GM23338 (cell line): ENCODE measurements around the gene FMN2. TPM values are rescaled to one million over a fixed set of nuclear protein-coding genes. Genes with fewer than 3 reads are reported as not detected.

Experiments
- ATAC-seq: fragments of 200-7000 bp; cut with Tn5 transposase; 3 replicates; pipeline ENCODE4 v1.9.1; 2020
- DNase-seq: peaks from one replicate; pipeline ENCODE4 v3.0.0-alpha.2; 2015; ENCODE audit warnings: low spot score
- H2AFZ ChIP-seq: fragments of 200-600 bp; sonication (generic); 2 replicates; pipeline ENCODE4 v1.8.0; 2016; ENCODE audit warnings: antibody characterized with exemption, mild to moderate bottlenecking, moderate library complexity
- H3F3A ChIP-seq: fragments of 200-600 bp; sonication (generic); replicated peaks from 2 replicates; pipeline ENCODE4 v1.8.0; 2017; ENCODE audit warnings: antibody characterized with exemption, mixed run types, low read depth
- H3K27ac ChIP-seq: fragments of 200-600 bp; sonication (generic); 2 replicates; pipeline ENCODE4 v1.6.1; 2016; ENCODE audit warnings: low read depth
- H3K27me3 ChIP-seq: fragments of 200-600 bp; sonication (generic); 2 replicates; pipeline ENCODE4 v1.8.0; 2016; ENCODE audit warnings: mild to moderate bottlenecking, mixed run types, moderate library complexity; ENCODE audit not compliant: insufficient read depth
- H3K36me3 ChIP-seq: fragments of 200-600 bp; sonication (generic); 2 replicates; pipeline ENCODE4 v1.8.0; 2016; ENCODE audit warnings: mild to moderate bottlenecking; ENCODE audit not compliant: insufficient read depth
- H3K4me1 ChIP-seq: fragments of 200-600 bp; sonication (generic); 2 replicates; pipeline ENCODE4 v1.8.0; 2016; ENCODE audit warnings: mild to moderate bottlenecking, moderate library complexity; ENCODE audit not compliant: insufficient read depth
- H3K4me2 ChIP-seq: fragments of 200-600 bp; sonication (generic); 2 replicates; pipeline ENCODE4 v1.7.1; 2017; ENCODE audit warnings: mixed run types
- H3K4me3 ChIP-seq: fragments of 200-600 bp; sonication (generic); 2 replicates; pipeline ENCODE4 v1.6.1; 2016; ENCODE audit warnings: mixed run types
- H3K79me2 ChIP-seq: fragments of 200-600 bp; sonication (generic); replicated peaks from 2 replicates; pipeline ENCODE4 v1.8.0; 2017; ENCODE audit warnings: mild to moderate bottlenecking; ENCODE audit not compliant: insufficient read depth
- H3K9me2 ChIP-seq: fragments of 200-600 bp; sonication (generic); 2 replicates; pipeline ENCODE4 v1.8.0; 2017; ENCODE audit not compliant: insufficient read depth
- H4K20me1 ChIP-seq: fragments of 200-600 bp; sonication (generic); replicated peaks from 2 replicates; pipeline ENCODE4 v1.8.0; 2017; ENCODE audit warnings: mild to moderate bottlenecking; ENCODE audit not compliant: insufficient read depth
- H3K27ac Mint-ChIP-seq: 2 replicates; pipeline ENCODE4 v1.8.0; 2020; ENCODE audit warnings: inconsistent platforms, mild to moderate bottlenecking, moderate library complexity, mixed read lengths
- H3K27me3 Mint-ChIP-seq: 3 replicates; pipeline ENCODE4 v1.8.0; 2022; ENCODE audit warnings: low read depth, mild to moderate bottlenecking, moderate library complexity, mixed read lengths, inconsistent platforms; ENCODE audit not compliant: insufficient read depth, poor library complexity
- H3K36me3 Mint-ChIP-seq: 3 replicates; pipeline ENCODE4 v1.8.0; 2021; ENCODE audit warnings: low read depth, mild to moderate bottlenecking, inconsistent platforms, moderate library complexity, mixed read lengths
- H3K4me1 Mint-ChIP-seq: 3 replicates; pipeline ENCODE4 v1.8.0; 2020; ENCODE audit warnings: mild to moderate bottlenecking, inconsistent platforms, mixed read lengths
- H3K4me3 Mint-ChIP-seq: 3 replicates; pipeline ENCODE4 v1.8.0; 2021; ENCODE audit warnings: moderate library complexity, mild to moderate bottlenecking, inconsistent platforms, mixed read lengths
- H3K9me3 Mint-ChIP-seq: 3 replicates; pipeline ENCODE4 v1.8.0; 2020; ENCODE audit warnings: moderate library complexity, mild to moderate bottlenecking, inconsistent platforms, mixed read lengths
- CREB1 ChIP-seq: fragments of 250-450 bp; sonication (Bioruptor Pico); IDR thresholded peaks from 2 replicates; pipeline ENCODE4 v1.5.0; 2020; ENCODE audit warnings: low read depth, mild to moderate bottlenecking, moderate library complexity
- CTCF ChIP-seq, 2 experiments: fragments of 200-600 bp in 1 of 2; sonication (generic) in 1 of 2; conservative IDR thresholded peaks; 2 replicates each; pipeline versions ENCODE4 v1.5.1 to v1.6.1; 2016 to 2017; ENCODE audit warnings: antibody characterized with exemption in 2 of 2, low read depth in 2 of 2, mild to moderate bottlenecking in 2 of 2, moderate library complexity in 1 of 2
- ETS1 ChIP-seq: IDR thresholded peaks from 2 replicates; pipeline ENCODE4 v1.6.1; 2016; ENCODE audit warnings: antibody characterized with exemption
- EZH2 ChIP-seq: fragments of 200-600 bp; sonication (generic); IDR thresholded peaks from one replicate; pipeline ENCODE4 v1.8.0; 2017; ENCODE audit warnings: antibody characterized with exemption, mild to moderate bottlenecking, low read depth; ENCODE audit not compliant: unreplicated experiment
- EZH2phosphoT487 ChIP-seq: fragments of 200-600 bp; sonication (generic); IDR thresholded peaks from one replicate; pipeline ENCODE4 v1.8.1; 2018; ENCODE audit warnings: antibody characterized with exemption; ENCODE audit not compliant: unreplicated experiment
- REST ChIP-seq: IDR thresholded peaks from one replicate; pipeline ENCODE4 v1.6.1; 2018; ENCODE audit warnings: antibody characterized with exemption; ENCODE audit not compliant: unreplicated experiment
- ZNF114 ChIP-seq: fragments of 250-450 bp; sonication (Bioruptor Pico); IDR thresholded peaks from 2 replicates; pipeline ENCODE4 v1.5.0; 2020; ENCODE audit warnings: mild to moderate bottlenecking, moderate library complexity
- ZNF462 ChIP-seq: fragments of 250-450 bp; sonication (Bioruptor Pico); IDR thresholded peaks from 2 replicates; pipeline ENCODE4 v1.5.0; 2020; ENCODE audit warnings: mild to moderate bottlenecking, moderate library complexity
- polyA plus RNA-seq: library from polyadenylated mRNA; unstranded; fragments of >200 nt; fragmentation: Nextera tagmentation; extraction: Ambion mirVana; gene quantifications from 2 replicates; pipeline ENCODE4 v1.2.1, GENCODE V29; 2016
- total RNA-seq: library from RNA; depleted of rRNA; stranded (reverse); fragments of >200 nt; shearing (Covaris generic); gene quantifications from 2 replicates; pipeline ENCODE4 v1.2.3, GENCODE V29; 2014

The FMN2 gene
- total and polyA plus RNA-seq, 2 experiments from 2014 or later = 1.5 to 2.5 TPM

DNA sequence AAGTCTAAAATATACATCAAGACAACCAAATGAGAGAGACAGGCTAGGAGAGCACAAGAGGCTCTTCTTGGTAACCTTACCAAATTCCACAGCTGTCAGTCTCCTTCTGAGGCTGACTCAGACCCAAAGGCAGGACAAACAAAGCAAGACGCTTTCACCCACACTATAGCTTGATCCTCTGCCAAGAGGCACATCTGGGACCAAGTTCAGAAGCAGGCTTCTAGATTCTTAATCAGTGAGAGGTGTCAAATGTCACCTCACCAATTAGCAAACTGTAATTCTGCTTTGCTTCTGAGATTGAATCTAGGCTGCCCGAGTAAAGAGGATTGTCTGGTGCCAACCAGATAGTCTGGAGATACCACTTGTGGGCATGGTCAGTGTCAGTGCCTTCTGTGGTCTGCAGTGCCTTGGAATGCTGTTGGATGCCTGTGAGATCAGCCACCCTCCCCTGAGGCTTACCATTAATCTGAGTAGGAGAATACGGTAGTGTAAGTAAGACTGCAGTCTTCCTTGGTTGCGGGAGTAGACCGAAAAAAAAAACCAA, 151.0 kb downstream of the FMN2 start:
- Histone ChIP-seq H3K36me3 (no peaks in the 10 kb centered on the region), H3K4me2 (no peak overlapping the region), H3K27me3 (no peaks in the 10 kb centered on the region), H3F3A (no peaks in the 10 kb centered on the region), H3K79me2 (no peaks in the 10 kb centered on the region), H4K20me1 (no peaks in the 10 kb centered on the region), H3K27ac (no peak overlapping the region), H2AFZ (no peak overlapping the region), H3K4me3 (no peak overlapping the region), H3K9me2 (no peaks in the 10 kb centered on the region), H3K4me1 (peaks cover 13% of the 10 kb centered on the region)
- ATAC-seq (no peak), DNase-seq (no peak)
- TF ChIP-seq EZH2phosphoT487 = no peak
- no peak for TF ChIP-seq ZNF462 (CRISPR knock-in tag)
- no peak for TF ChIP-seq EZH2
- TF ChIP-seq CREB1 = no peak
- Mint-ChIP-seq H3K4me3 (no peak overlapping the region), H3K27me3 (no peaks in the 10 kb centered on the region), H3K9me3 (no peaks in the 10 kb centered on the region), H3K27ac (no peak overlapping the region), H3K36me3 (no peaks in the 10 kb centered on the region), H3K4me1 (peaks cover 14% of the 10 kb centered on the region)

GRCh38 chr1:240244968-240245628, 153.4 kb downstream of the FMN2 start:
- no peaks in the 10 kb centered on the region for H3K9me2 ChIP-seq
- Mint-ChIP-seq H3K4me1 (peaks cover 14% of the 10 kb centered on the region), H3K27ac (no peak overlapping the region), H3K9me3 (peaks cover 4% of the 10 kb centered on the region; the same call in 1 of the 3 replicates), H3K4me3 (no peak overlapping the region), H3K27me3 (no peaks in the 10 kb centered on the region), H3K36me3 (no peaks in the 10 kb centered on the region)
- peaks cover 13% of the 10 kb centered on the region for H3K4me1 ChIP-seq
- H3K27ac ChIP-seq = no peak overlapping the region
- H3K4me3 ChIP-seq = no peak overlapping the region
- H3F3A ChIP-seq = no peaks in the 10 kb centered on the region
- H3K79me2 ChIP-seq = no peaks in the 10 kb centered on the region
- H3K4me2 ChIP-seq = no peak overlapping the region
- DNase-seq (no peak), ATAC-seq (no peak)
- H3K27me3 ChIP-seq = no peaks in the 10 kb centered on the region
- no peaks in the 10 kb centered on the region for H3K36me3 ChIP-seq
- H4K20me1 ChIP-seq = no peaks in the 10 kb centered on the region
- no peak overlapping the region for H2AFZ ChIP-seq
- TF ChIP-seq EZH2phosphoT487 (no peak), REST (no peak), ETS1 (no peak), ZNF114 (CRISPR knock-in tag) (no peak), CTCF (conservative IDR thresholded peaks at IDR 0.05; ENCODE audit: low read depth in 2 of 2) (no peak)
